Measurements from ENCODE around the gene DEFB116. TPM values are rescaled to one million over a fixed set of nuclear protein-coding genes. Genes with fewer than 3 reads are reported as not detected.
"Not testable (repeated sequence)": the region's sequence is repeated elsewhere in the genome, so short reads cannot be mapped to it uniquely, and the experiment has no call there.

The DEFB116 gene, protein sequence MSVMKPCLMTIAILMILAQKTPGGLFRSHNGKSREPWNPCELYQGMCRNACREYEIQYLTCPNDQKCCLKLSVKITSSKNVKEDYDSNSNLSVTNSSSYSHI
- not detected for total RNA-seq

GRCh38 chr20:31308535-31309162, at the start of gene DEFB116:
TSS of gene DEFB116 (minus strand) at chr20:31308585. CDS start at chr20:31308585, 0 bp downstream.
- Histone ChIP-seq H3K27me3 (no peaks in the 10 kb centered on the region), H3K9me3 (no peaks in the 10 kb centered on the region), H3K4me1 (no peaks in the 10 kb centered on the region), H3K4me3 (no peak within 1 kb of the TSS), H3K27ac (no peak within 1 kb of the TSS), H3K36me3 (no peaks in the 10 kb centered on the region)
- intact Hi-C loops (cut with DNase I; ENCODE audit: low total_unique reads), result no loop called here
- TF ChIP-seq CTCF (IDR thresholded peaks at IDR 0.05) (no peak), POLR2A (IDR thresholded peaks at IDR 0.05) (no peak)
- no peak for DNase-seq

DNA sequence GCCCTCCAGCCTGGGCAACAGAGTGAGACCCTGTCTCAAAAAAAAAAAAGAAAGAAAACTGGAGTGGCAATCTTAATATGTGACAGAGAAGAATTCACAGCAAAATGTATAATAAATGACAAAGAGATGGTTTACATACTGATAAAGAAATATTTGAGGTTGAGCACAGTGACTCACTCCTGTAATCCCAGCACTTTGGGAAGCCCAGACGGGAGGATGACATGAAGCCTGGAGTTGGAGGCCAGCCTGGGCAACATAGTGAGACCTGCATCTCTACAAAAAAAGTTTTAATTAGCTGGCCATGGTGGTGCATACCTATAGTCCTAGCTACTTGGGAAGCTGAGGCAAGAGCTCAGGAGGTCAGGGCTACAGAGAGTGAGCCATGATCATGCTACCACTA, 47.6 kb upstream of the DEFB116 start:
- Histone ChIP-seq H3K9me3 (no peaks in the 10 kb centered on the region), H3K27ac (no peak overlapping the region), H3K36me3 (no peaks in the 10 kb centered on the region), H3K4me1 (no peaks in the 10 kb centered on the region), H3K27me3 (no peaks in the 10 kb centered on the region), H3K4me3 (no peak overlapping the region)
- intact Hi-C loops (cut with DNase I; ENCODE audit: low total_unique reads), result no loop called here
- no peak for DNase-seq
- TF ChIP-seq CTCF (IDR thresholded peaks at IDR 0.05), result no peak
- no peak for TF ChIP-seq POLR2A (IDR thresholded peaks at IDR 0.05)

GRCh38 chr20:31341470-31341869, 33.1 kb upstream of the DEFB116 start:
- Histone ChIP-seq H3K36me3 (no peaks in the 10 kb centered on the region), H3K4me3 (no peak overlapping the region), H3K9me3 (no peaks in the 10 kb centered on the region), H3K27ac (no peak overlapping the region), H3K4me1 (no peaks in the 10 kb centered on the region), H3K27me3 (no peaks in the 10 kb centered on the region)
- DNase-seq, result no peak
- intact Hi-C loops (cut with DNase I; ENCODE audit: low total_unique reads), result no loop called here
- no peak for TF ChIP-seq POLR2A (IDR thresholded peaks at IDR 0.05)

DNA sequence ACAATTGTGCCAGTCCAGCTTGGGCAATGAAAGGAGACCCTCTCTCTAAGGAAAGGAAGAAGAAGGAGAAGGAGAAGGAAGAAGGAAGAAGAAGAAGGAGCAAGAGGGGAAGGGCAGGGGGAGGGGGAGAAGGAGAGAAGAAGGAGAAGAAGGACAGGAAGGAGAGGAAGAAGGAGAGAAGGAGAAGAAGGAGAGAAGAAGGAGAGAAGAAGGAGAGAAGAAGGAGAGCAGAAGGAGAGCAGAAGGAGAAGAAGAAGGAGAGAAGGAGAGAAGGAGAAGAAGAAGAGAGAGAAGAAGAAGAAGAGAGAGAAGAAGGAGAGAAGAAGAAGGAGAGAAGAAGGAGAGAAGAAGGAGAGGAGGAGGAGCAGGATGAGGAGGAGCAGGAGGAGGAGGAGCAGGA, 22.5 kb upstream of the DEFB116 start:
- H3K4me1 ChIP-seq, result no peaks in the 10 kb centered on the region
- H3K27me3 ChIP-seq, result no peaks in the 10 kb centered on the region
- TF ChIP-seq POLR2A (IDR thresholded peaks at IDR 0.05), result no peak
- no peak for TF ChIP-seq CTCF (IDR thresholded peaks at IDR 0.05)
- no peak for DNase-seq
- no peak overlapping the region for H3K4me3 ChIP-seq
- intact Hi-C loops (cut with DNase I; ENCODE audit: low total_unique reads), result no loop called here
- no peaks in the 10 kb centered on the region for H3K9me3 ChIP-seq
- no peak overlapping the region for H3K27ac ChIP-seq
- no peaks in the 10 kb centered on the region for H3K36me3 ChIP-seq

- Histone ChIP-seq H3K4me1 (no peaks in the 10 kb centered on the region), H3K27me3 (no peaks in the 10 kb centered on the region), H3K9me3 (no peaks in the 10 kb centered on the region), H3K36me3 (no peaks in the 10 kb centered on the region), H3K27ac (no peak overlapping the region), H3K4me3 (no peak overlapping the region)
- DNase-seq, result no peak
- no peak for TF ChIP-seq CTCF (IDR thresholded peaks at IDR 0.05)
- TF ChIP-seq POLR2A (IDR thresholded peaks at IDR 0.05), result no peak
- intact Hi-C loops (cut with DNase I; ENCODE audit: low total_unique reads), result no loop called here
Measured at GRCh38 chr20:31322504-31322903, 14.1 kb upstream of the DEFB116 start.

- H3K4me1 ChIP-seq; intact Hi-C loops (cut with DNase I; ENCODE audit: low total_unique reads); H3K36me3 ChIP-seq; DNase-seq; H3K27me3 ChIP-seq; H3K27ac ChIP-seq; H3K9me3 ChIP-seq; H3K4me3 ChIP-seq: not testable (repeated sequence)
Measured at GRCh38 chr20:31284964-31285363, 23.4 kb downstream of the DEFB116 start.
